ENCODE measurements around the gene ZWINT.

ZWINT gene, protein sequence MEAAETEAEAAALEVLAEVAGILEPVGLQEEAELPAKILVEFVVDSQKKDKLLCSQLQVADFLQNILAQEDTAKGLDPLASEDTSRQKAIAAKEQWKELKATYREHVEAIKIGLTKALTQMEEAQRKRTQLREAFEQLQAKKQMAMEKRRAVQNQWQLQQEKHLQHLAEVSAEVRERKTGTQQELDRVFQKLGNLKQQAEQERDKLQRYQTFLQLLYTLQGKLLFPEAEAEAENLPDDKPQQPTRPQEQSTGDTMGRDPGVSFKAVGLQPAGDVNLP

GRCh38 chr10:56360967-56361612 lies at the start of gene ZWINT:
TSS of gene ZWINT (minus strand) at chr10:56361259. CDS start at chr10:56361236, 23 bp downstream.
- DNase-seq (ENCODE audit: low spot score): peak; percentile 93

- DNase-seq (ENCODE audit: low spot score): no peak
Observed at GRCh38 chr10:56383806-56384205, 22.7 kb upstream of the ZWINT start.

DNA sequence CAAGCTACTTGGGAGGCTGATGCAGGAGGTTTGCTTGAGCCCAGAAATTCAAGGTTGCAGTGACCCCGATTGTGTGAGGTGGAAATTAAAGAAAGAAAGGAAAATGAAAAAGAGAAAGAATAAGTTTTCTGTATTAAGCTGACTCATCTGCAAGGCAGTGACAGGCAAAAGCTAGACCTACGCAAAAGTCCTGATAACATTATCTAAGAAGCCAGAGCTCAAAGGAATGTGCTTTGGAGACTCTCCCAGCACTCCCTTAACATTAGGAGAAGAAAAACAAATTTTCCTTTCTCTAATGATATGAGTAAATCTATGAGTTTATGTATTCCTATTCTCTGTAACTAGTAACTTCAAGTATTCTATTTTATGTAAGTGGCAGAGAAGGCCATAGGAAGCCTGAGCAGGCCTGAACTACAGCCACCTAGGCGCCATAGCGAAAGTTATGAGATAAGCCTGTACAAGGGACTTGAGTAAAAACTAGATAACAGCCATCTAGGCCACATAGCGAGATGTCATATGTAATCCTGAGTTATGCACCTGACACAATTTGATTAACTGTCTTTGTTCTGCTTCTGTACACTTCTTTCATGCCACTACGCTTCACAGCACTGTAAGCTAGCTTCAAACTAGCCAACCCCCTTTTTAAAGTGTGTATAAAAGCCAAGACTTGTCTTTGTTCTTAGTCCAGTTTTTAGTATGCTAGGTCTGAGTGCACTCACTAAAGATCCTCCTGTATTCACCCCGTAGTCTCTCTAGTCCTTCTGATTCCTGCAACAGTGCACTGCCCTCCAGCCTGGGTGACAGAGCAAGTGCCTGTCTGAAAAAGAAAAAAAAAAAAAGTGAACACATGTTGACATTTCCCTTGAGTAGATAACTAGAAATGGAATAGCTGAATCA lies 9.4 kb upstream of the ZWINT start:
- DNase-seq (ENCODE audit: low spot score): no peak

DNA sequence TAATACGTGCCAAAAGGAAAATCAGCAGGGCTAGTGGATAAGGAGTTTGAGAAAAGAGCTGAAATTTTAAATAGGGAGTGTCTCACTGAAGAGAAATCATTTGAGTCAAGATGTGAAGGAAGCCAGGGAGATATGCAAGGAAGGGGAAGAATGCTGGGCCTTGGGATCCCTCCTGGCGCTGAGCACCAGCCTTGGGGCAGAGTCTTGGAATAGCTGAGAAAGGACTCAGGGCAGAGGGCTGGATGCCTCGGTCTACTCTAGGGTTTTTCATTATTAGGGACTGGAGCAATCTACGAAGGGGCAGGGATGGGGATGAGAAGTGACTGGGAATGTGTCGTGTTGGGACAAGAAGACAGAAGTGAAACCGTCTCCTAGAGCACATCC lies 484 bp downstream of the ZWINT start:
- no peak for DNase-seq (ENCODE audit: low spot score)

- no peak for DNase-seq (ENCODE audit: low spot score)
Observed at GRCh38 chr10:56359837-56360236, 1.2 kb downstream of the ZWINT start.

DNA sequence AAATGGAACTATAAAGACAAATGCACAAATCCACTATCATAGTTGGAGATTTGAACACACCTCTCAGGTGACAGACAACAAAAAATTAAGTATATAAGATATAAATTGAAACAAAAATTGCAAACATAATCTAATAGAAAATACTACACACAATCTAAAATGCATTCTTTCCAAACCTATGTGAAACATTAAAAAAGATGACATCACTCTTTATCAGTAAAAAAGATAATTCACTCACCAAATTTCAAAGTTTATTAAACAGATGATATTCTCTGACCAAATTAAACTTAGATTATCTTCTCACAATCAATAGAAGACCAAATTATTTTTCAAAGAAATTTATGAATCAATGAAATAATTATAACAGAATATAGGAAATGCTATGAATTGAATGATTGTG lies 4.0 kb downstream of the ZWINT start:
- DNase-seq (ENCODE audit: low spot score): no peak

DNA sequence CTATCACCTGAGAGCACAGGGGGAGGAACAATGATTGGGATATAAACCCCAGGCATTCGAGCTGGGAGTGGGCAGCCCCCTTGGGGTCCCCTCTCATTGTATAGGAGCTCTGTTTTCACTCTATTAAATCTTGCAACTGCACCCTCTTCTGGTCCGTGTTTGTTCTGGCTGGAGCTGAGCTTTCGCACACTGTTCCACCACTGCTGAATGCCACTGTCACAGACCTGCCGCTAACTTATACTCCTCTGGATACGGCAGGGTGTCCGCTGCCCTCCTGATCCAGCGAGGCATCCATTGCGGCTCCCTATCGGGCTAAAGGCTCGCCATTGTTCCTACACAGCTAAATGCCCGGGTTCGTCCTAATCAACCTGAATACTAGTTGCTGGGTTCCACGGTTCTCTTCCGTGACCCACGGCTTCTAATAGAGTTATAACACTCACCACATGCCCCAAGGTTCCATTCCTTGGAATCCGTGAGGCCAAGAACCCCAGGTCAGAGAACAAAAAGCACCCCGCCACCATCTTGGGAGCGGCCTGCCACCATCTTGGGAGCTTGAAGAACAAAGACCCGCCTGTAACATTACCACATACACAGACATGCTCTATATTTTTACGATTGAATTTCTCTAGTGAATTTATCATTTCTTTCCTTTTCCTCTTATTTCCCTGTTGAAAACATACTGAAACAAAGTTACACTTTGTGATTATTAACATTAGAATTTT lies 9.0 kb downstream of the ZWINT start:
- no peak for DNase-seq (ENCODE audit: low spot score)

- DNase-seq (ENCODE audit: low spot score): no peak
Observed at GRCh38 chr10:56349611-56350010, 11.4 kb downstream of the ZWINT start.

- DNase-seq (ENCODE audit: low spot score): no peak
Observed at GRCh38 chr10:56348101-56348500, 13.0 kb downstream of the ZWINT start.

- DNase-seq (ENCODE audit: low spot score): no peak
Observed at GRCh38 chr10:56346845-56347415, 14.1 kb downstream of the ZWINT start.

GRCh38 chr10:56341612-56342011 lies 19.4 kb downstream of the ZWINT start:
- DNase-seq (ENCODE audit: low spot score): no peak

DNA sequence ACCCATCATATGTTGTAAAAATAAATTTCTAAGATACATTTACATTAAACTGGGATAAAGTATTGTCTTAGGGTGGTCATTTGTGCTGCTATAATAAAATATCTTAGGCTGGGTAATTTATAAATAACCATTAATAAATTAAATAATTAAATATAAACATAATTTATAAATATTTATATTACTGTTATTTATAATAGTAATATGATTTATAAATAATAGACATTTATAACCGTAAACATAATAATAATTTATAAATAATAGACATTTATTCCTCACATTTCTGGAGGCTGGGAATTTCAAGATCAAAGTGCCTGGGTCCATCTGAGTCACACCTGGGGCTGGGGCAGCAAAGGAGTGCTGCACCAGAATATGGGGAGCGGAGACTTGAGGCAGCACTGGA lies 31.1 kb downstream of the ZWINT start:
- DNase-seq (ENCODE audit: low spot score): no peak

- DNase-seq (ENCODE audit: low spot score): no peak
Observed at GRCh38 chr10:56327118-56327517, 33.9 kb downstream of the ZWINT start.

DNA sequence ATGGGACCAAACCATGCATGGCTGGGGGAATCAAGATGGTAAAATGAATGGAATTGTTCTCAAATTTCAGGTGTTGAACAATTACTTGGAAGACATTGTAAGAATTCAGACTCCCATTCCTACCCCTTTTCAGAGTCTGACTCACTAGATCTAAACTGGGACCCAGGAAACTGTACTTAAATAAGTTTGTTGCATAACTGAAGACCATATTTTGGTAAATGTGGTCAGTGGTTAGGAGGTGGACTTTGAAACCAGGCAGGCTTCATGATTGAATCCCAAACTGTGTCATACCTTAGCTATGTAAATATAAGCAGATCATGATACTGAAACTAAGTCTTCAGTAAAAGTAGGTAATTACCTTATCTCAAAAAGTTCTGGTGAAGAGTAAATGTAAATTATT lies 41.7 kb downstream of the ZWINT start:
- no peak for DNase-seq (ENCODE audit: low spot score)

DNA sequence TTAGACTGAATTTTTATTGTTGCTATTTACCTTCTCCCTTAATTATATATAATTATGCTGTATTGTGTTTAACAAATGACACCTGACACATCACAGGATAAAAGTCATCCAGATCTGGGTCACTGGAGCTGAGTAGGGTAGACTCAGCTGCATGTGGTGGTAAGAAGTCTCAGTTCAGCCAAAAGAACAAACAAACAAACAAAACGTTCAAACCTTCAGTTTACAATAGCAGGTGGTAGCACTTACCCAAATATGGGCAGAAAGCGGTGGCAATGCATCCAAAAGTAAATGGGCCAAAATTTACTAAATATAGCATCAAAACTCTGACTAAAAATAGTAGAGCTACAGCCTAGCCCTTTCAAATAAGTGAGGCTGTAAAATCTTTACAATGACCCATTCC lies 42.2 kb downstream of the ZWINT start:
- no peak for DNase-seq (ENCODE audit: low spot score)

DNA sequence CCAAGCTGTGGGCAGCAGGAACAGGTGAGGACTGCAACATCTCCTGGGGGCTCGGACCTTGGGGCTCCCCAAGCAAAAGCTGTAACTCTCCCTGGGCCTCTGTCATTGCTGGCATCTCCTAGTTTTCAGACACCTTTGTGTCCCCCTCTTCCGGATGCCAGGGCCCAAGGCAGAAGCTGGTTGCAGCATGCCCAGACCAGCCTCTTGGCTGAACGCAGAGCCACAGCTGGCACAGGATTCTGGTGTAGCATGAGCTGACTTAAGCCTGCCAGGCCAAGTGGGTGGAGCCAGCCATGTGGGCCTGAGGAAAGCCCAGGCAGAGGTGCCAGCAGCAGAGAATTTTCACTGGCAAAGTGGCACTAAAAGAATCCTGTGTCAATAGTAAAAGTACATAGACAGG lies 43.5 kb downstream of the ZWINT start:
- no peak for DNase-seq (ENCODE audit: low spot score)

DNA sequence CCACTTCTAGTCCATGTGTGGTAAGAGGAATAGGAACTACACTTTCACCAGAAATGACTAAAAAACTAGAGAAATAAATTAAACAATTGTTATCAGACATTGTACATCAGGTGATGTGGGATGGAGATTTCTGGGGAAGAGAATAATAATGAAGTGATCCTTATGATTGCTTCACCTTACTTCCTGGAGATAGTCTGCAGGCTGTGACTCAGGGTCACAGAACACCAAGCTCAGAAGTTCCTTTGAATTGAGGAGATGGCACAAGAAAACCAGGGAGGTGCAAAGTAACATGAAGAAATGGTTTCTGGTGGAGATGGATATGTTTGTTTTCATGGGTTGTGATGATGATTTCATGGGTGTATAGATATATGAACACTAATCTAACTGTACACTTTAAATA lies 44.5 kb downstream of the ZWINT start:
- DNase-seq (ENCODE audit: low spot score): no peak

All from germinal center (tissue), 1 donor.